NCI-H82 (cell line): ENCODE measurements around the gene LIMK2.
"Not testable (repeated sequence)": the region's sequence is repeated elsewhere in the genome, so short reads cannot be mapped to it uniquely, and the experiment has no call there.

ENCODE experiments used
- DNase-seq: peaks from one replicate; lab custom pipeline; 2025; lab: John Stamatoyannopoulos, UW

LIMK2 gene

GRCh38 chr22:31211482-31211861 is 626 bp upstream of the LIMK2 start:
- peak; percentile 46 for DNase-seq

GRCh38 chr22:31212783-31213629 is 908 bp downstream of the LIMK2 start:
- DNase-seq: no peak

- DNase-seq: no peak
Measured at GRCh38 chr22:31215018-31215535, 3.0 kb downstream of the LIMK2 start.

- DNase-seq: peak; percentile 47
Measured at GRCh38 chr22:31218565-31219262, 6.6 kb downstream of the LIMK2 start.

GRCh38 chr22:31221084-31221483 is 9.0 kb downstream of the LIMK2 start:
- no peak for DNase-seq

GRCh38 chr22:31222736-31223135 is 10.6 kb downstream of the LIMK2 start:
- DNase-seq: no peak

GRCh38 chr22:31223786-31224191 is 11.7 kb downstream of the LIMK2 start:
- no peak for DNase-seq

GRCh38 chr22:31224691-31225090 is 12.6 kb downstream of the LIMK2 start:
- DNase-seq: not testable (repeated sequence)

GRCh38 chr22:31227186-31227585 is 15.1 kb downstream of the LIMK2 start:
- DNase-seq: no peak

- DNase-seq: peak; percentile 74
Measured at GRCh38 chr22:31229402-31230079, 17.4 kb downstream of the LIMK2 start.

- DNase-seq: no peak
Measured at GRCh38 chr22:31230155-31230870, 18.2 kb downstream of the LIMK2 start.

- DNase-seq: peak; percentile 64
Measured at GRCh38 chr22:31230871-31231621, 18.9 kb downstream of the LIMK2 start.

GRCh38 chr22:31233001-31233400 is 20.9 kb downstream of the LIMK2 start:
- DNase-seq: no peak

GRCh38 chr22:31235081-31235480 is 23.0 kb downstream of the LIMK2 start:
- DNase-seq: no peak

- DNase-seq: not testable (repeated sequence)
Measured at GRCh38 chr22:31236044-31236443, 23.9 kb downstream of the LIMK2 start.

GRCh38 chr22:31238057-31238456 is 26.0 kb downstream of the LIMK2 start:
- DNase-seq: no peak

GRCh38 chr22:31239771-31240370 is 27.8 kb downstream of the LIMK2 start:
- DNase-seq: no peak

GRCh38 chr22:31241200-31241599 is 29.1 kb downstream of the LIMK2 start:
- no peak for DNase-seq

GRCh38 chr22:31241936-31242335 is 29.8 kb downstream of the LIMK2 start:
- DNase-seq: no peak

- DNase-seq: no peak
Measured at GRCh38 chr22:31243339-31244045, 31.4 kb downstream of the LIMK2 start.
